HepG2 (cell line): ENCODE data around the gene PTPN22. TPM values are rescaled to one million over a fixed set of nuclear protein-coding genes. Genes with fewer than 3 reads are reported as not detected.

Experiments used
- ATAC-seq: fragments of 200-7000 bp; cut with Tn5 transposase; 3 replicates; pipeline ENCODE4 v1.9.1; 2020; ENCODE audit warnings: mild to moderate bottlenecking, moderate library complexity
- BruUV-seq: library from RNA; stranded (reverse); fragments of 400-500 nt; replicated peaks from 2 replicates; lab custom pipeline; 2021; lab: Mats Ljungman, UMichigan
- CTCF ChIA-PET: fragments of 300-600 bp; formaldehyde crosslinking; extraction: SDS; loops from one replicate; lab custom pipeline; 2021; ENCODE audit warnings: low total read pairs, inconsistent platforms, low intra/inter-chr PET ratio; lab: Yijun Ruan, JAX
- POLR2A ChIA-PET: fragments of 350-600 bp; sonication (Branson Sonifier 250); formaldehyde crosslinking; loops from one replicate; lab custom pipeline; 2020; ENCODE audit warnings: antibody characterized with exemption, inconsistent platforms; lab: Yijun Ruan, JAX
- DNase-seq: peaks from one replicate; pipeline ENCODE4 v3.0.0-alpha.2; 2015; ENCODE audit warnings: low spot score
- FAIRE-seq: peaks from 3 replicates; lab custom pipeline; 2011; peaks lifted over from hg19 to GRCh38; lab: Jason Lieb, UNC
- H2AFZ ChIP-seq: one replicate; pipeline ENCODE4 v1.6.1; 2011; ENCODE audit warnings: low read length, inconsistent platforms
- H3K27ac ChIP-seq: fragments of 300-600 bp; 3 replicates; pipeline ENCODE4 v1.8.0; 2011; ENCODE audit warnings: mixed run types, mild to moderate bottlenecking, mixed read lengths, low read length, inconsistent platforms; ENCODE audit not compliant: insufficient read depth; ENCODE audit errors: extremely low read length
- H3K27me3 ChIP-seq, 2 experiments: fragments of 200-600 bp in 1 of 2; 2 replicates in 1 of 2; 3 replicates in 1 of 2; pipeline versions ENCODE4 v1.6.0 to v1.8.0; 2011; ENCODE audit warnings: low read length in 2 of 2, mild to moderate bottlenecking in 2 of 2, moderate library complexity in 2 of 2, inconsistent platforms in 1 of 2; ENCODE audit not compliant: insufficient read depth in 2 of 2, control insufficient read depth in 1 of 2
- H3K36me3 ChIP-seq, 2 experiments: fragments of 200-600 bp in 1 of 2; replicated peaks in 1 of 2; 2 replicates in 1 of 2; 3 replicates in 1 of 2; pipeline versions ENCODE4 v1.5.1 to v1.8.0; 2011; ENCODE audit warnings: low read length in 2 of 2, inconsistent platforms in 1 of 2; ENCODE audit not compliant: insufficient read depth in 2 of 2, control insufficient read depth in 1 of 2
- H3K4me1 ChIP-seq: 2 replicates; pipeline ENCODE4 v1.5.1; 2012; ENCODE audit warnings: low read length, inconsistent platforms; ENCODE audit not compliant: insufficient read depth
- H3K4me2 ChIP-seq: 2 replicates; pipeline ENCODE4 v1.6.0; 2011; ENCODE audit warnings: low read depth, low read length, inconsistent platforms
- H3K4me3 ChIP-seq, 3 experiments: fragments of 200-600 bp in 1 of 3; sonication (generic), shearing (Covaris generic) in 1 of 3; replicated peaks in 1 of 3; 2 replicates each; pipeline ENCODE4 v1.5.1; 2011 to 2016; ENCODE audit warnings: low read length in 3 of 3, inconsistent platforms in 2 of 3, low read depth in 2 of 3, mild to moderate bottlenecking in 2 of 3, control low read depth in 1 of 3, mixed read lengths in 1 of 3; ENCODE audit not compliant: insufficient read depth in 1 of 3
- H3K79me2 ChIP-seq: one replicate; pipeline ENCODE4 v1.6.1; 2011; ENCODE audit warnings: low read length, inconsistent platforms; ENCODE audit not compliant: insufficient read depth
- H3K9ac ChIP-seq: 2 replicates; pipeline ENCODE4 v1.6.0; 2011; ENCODE audit warnings: mild to moderate bottlenecking, low read depth, low read length, inconsistent platforms; ENCODE audit not compliant: insufficient read depth
- H3K9me3 ChIP-seq: 2 replicates; pipeline ENCODE4 v1.5.1; 2012; ENCODE audit warnings: mild to moderate bottlenecking, low read length
- H4K20me1 ChIP-seq: 2 replicates; pipeline ENCODE4 v1.6.0; 2011; ENCODE audit warnings: inconsistent platforms, mild to moderate bottlenecking, low read length, moderate library complexity; ENCODE audit not compliant: insufficient read depth
- CC2D1A ChIP-seq: sonication (generic); formaldehyde crosslinking; IDR thresholded peaks from 2 replicates; pipeline ENCODE4 v1.8.1; 2023; ENCODE audit warnings: mild to moderate bottlenecking, missing genetic modification reagents
- EZH2 ChIP-seq: conservative IDR thresholded peaks from 2 replicates; pipeline ENCODE4 v1.6.1; 2012; ENCODE audit warnings: mild to moderate bottlenecking, low read depth, low read length, moderate library complexity
- ISL2 ChIP-seq: sonication (generic); formaldehyde crosslinking; IDR thresholded peaks from 2 replicates; pipeline ENCODE4 v1.5.0; 2020; ENCODE audit warnings: missing genetic modification reagents
- KLF11 ChIP-seq: IDR thresholded peaks from 2 replicates; pipeline ENCODE4 v1.6.1; 2016; ENCODE audit warnings: missing compliant biosample characterization
- MAFF ChIP-seq: IDR thresholded peaks from 2 replicates; pipeline ENCODE4 v1.6.1; 2011; ENCODE audit warnings: low read depth, low read length, improper control_type of control experiment
- MAFK ChIP-seq, 2 experiments: IDR thresholded peaks in 1 of 2; conservative IDR thresholded peaks in 1 of 2; 2 replicates each; pipeline ENCODE4 v1.6.1; 2011; ENCODE audit warnings: improper control_type of control experiment in 2 of 2, low read length in 2 of 2
- MED1 ChIP-seq: sonication (generic); formaldehyde crosslinking; IDR thresholded peaks from 2 replicates; pipeline ENCODE4 v1.4.0; 2020; ENCODE audit warnings: missing genetic modification reagents
- NFE2L2 ChIP-seq: fragments of 150-350 bp; IDR thresholded peaks from 2 replicates; pipeline ENCODE4 v1.6.1; 2014; ENCODE audit warnings: low read length
- SYNCRIP ChIP-seq: fragments of 200-400 bp; formaldehyde crosslinking; IDR thresholded peaks from 2 replicates; pipeline ENCODE4 v1.6.1; 2018; ENCODE audit warnings: mild to moderate bottlenecking, low read depth, low read length; ENCODE audit not compliant: insufficient read depth
- TCF12 ChIP-seq, 2 experiments: fragments of 450-650 bp in 1 of 2; sonication (generic) in 1 of 2; formaldehyde crosslinking in 1 of 2; IDR thresholded peaks; 2 replicates each; pipeline versions ENCODE4 v1.6.1 to v1.8.0; 2017 to 2022; ENCODE audit warnings: antibody characterized with exemption in 1 of 2, mild to moderate bottlenecking in 1 of 2, missing genetic modification reagents in 1 of 2, moderate library complexity in 1 of 2
- ZNF33A ChIP-seq: sonication (generic); formaldehyde crosslinking; IDR thresholded peaks from 2 replicates; pipeline ENCODE4 v1.5.1; 2020; ENCODE audit warnings: missing genetic modification reagents, mild to moderate bottlenecking, moderate library complexity, borderline replicate concordance
- ZNF354B ChIP-seq: sonication (generic); formaldehyde crosslinking; IDR thresholded peaks from 2 replicates; pipeline ENCODE4 v1.8.0; 2022; ENCODE audit warnings: mild to moderate bottlenecking, missing genetic modification reagents
- ZNF605 ChIP-seq: sonication (generic); formaldehyde crosslinking; IDR thresholded peaks from 2 replicates; pipeline ENCODE4 v1.8.0; 2022; ENCODE audit warnings: mild to moderate bottlenecking, missing genetic modification reagents
- ZNF678 ChIP-seq: sonication (generic); formaldehyde crosslinking; IDR thresholded peaks from 2 replicates; pipeline ENCODE4 v1.4.0; 2020; ENCODE audit warnings: mild to moderate bottlenecking, missing genetic modification reagents
- ZNF75D ChIP-seq: sonication (generic); formaldehyde crosslinking; IDR thresholded peaks from 2 replicates; pipeline ENCODE4 v1.8.1; 2023; ENCODE audit warnings: missing genetic modification reagents, mild to moderate bottlenecking, borderline replicate concordance
- ZSCAN29 ChIP-seq: sonication (generic); formaldehyde crosslinking; conservative IDR thresholded peaks from 2 replicates; pipeline ENCODE4 v1.4.0; 2020; ENCODE audit warnings: mild to moderate bottlenecking, missing genetic modification reagents
- WGBS: methylation state at CpG from one replicate; pipeline ENCODE4 v1.1.6; 2017; ENCODE audit warnings: low lambda C conversion rate; 5-methylcytosine and 5-hydroxymethylcytosine counted together
- in situ Hi-C: cut with HindIII; loops from 2 replicates; pipeline ENCODE4 v1.10.0; 2017; ENCODE audit warnings: low pct_unique_long_range_greater_than_20kb; ENCODE audit not compliant: extremely low pct_ligation_motif_present
- intact Hi-C: fragments of 100-400 bp; cut with micrococcal nuclease; formaldehyde crosslinking; loops from one replicate; pipeline ENCODE4 v1.10.0; 2022; ENCODE audit not compliant: unreplicated experiment
- polyA plus RNA-seq, 8 experiments: library from polyadenylated mRNA; depleted of rRNA in 3 of 8; stranded (reverse) in 7 of 8; unstranded in 1 of 8; fragments of >200 nt; fragmentation: Illumina TruSeq in 4 of 8; extraction: Trizol in 4 of 8; gene quantifications; 2 replicates each; pipeline versions ENCODE4 v1.2.1 to v1.2.3, GENCODE V29; 2011 to 2016; ENCODE audit warnings: low read depth in 4 of 8, missing spikeins in 1 of 8, mixed read lengths in 1 of 8; ENCODE audit not compliant: insufficient read depth in 1 of 8
- total RNA-seq, 5 experiments: library from RNA; depleted of rRNA; stranded (reverse); fragments of >200 nt; fragmentation: Illumina TruSeq; extraction: Trizol; gene quantifications; 2 replicates each; pipeline ENCODE4 v1.2.3, GENCODE V29; 2016; ENCODE audit warnings: low read depth in 1 of 5

PTPN22 gene
- total and polyA plus RNA-seq, 2 of the 13 experiments (the other 11 are each of a cell fraction or from before 2014, with no cell fraction given), result not detected

DNA sequence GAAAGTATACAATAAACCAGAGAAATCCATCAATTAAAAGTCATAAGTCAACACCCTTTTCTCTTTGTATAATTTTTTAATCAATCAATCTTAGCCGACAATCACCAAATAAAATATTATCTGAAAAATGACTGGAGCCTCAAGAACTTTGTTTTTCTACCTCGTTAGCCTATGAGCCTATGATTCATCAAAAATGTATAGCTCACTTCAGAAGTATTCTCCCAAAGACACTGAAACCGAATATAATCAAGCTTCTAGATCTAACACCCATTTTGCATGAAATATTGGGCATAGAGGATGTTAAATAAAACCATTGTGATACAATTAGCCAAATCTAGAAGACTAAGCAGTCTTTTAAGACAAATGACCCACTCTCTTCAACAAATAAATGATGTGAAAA lies 41.5 kb downstream of the PTPN22 start:
- H3K4me2 ChIP-seq, result no peak overlapping the region
- H3K27me3 ChIP-seq, result no peaks in the 10 kb centered on the region
- POLR2A ChIA-PET, result no interaction called here
- no peak overlapping the region for H2AFZ ChIP-seq
- H3K27ac ChIP-seq, result no peak overlapping the region
- no peaks in the 10 kb centered on the region for H3K4me1 ChIP-seq
- DNase-seq (no peak), FAIRE-seq (no peak), ATAC-seq (no peak)
- TF ChIP-seq MED1 (CRISPR knock-in tag) (no peak), CC2D1A (CRISPR knock-in tag) (no peak), SYNCRIP (no peak), ZSCAN29 (CRISPR knock-in tag) (no peak), TCF12 (IDR thresholded peaks at IDR 0.05) (no peak), TCF12 (CRISPR knock-in tag; IDR thresholded peaks at IDR 0.05) (no peak), ZNF678 (CRISPR knock-in tag) (no peak), KLF11 (no peak), ISL2 (CRISPR knock-in tag) (no peak), ZNF354B (CRISPR knock-in tag) (no peak)
- CTCF ChIA-PET, result no interaction called here
- H3K36me3 ChIP-seq, result no peaks in the 10 kb centered on the region
- intact Hi-C loops, result loop anchor here (10.0 kb wide), 1 partner anchor 455 kb away; no protein-coding TSS in a partner anchor
- H3K79me2 ChIP-seq, result no peaks in the 10 kb centered on the region
- H3K4me3 ChIP-seq, result no peak overlapping the region
- no peak overlapping the region for H3K9ac ChIP-seq
- BruUV-seq, result no TSS peak
- no peaks in the 10 kb centered on the region for H3K9me3 ChIP-seq
- no peaks in the 10 kb centered on the region for H4K20me1 ChIP-seq
- in situ Hi-C loops, result loop anchor here (25.0 kb wide), 1 partner anchor 457 kb away; no protein-coding TSS in a partner anchor
- 28% methylated on average over 3 of the region's 3 CpGs for WGBS

- ChIA-PET CTCF (no interaction called here), POLR2A (no interaction called here)
- Histone ChIP-seq H3K4me2 (no peak overlapping the region), H3K36me3 (no peaks in the 10 kb centered on the region), H3K79me2 (no peaks in the 10 kb centered on the region), H3K4me1 (no peaks in the 10 kb centered on the region), H3K9ac (no peak overlapping the region), H4K20me1 (no peaks in the 10 kb centered on the region), H3K27ac (no peak overlapping the region), H3K4me3 (no peak overlapping the region)
- intact Hi-C loops, result no loop called here
- no peak for ATAC-seq
- 8% methylated on average over 1 of the region's 1 CpG for WGBS
- no peak for FAIRE-seq
- TF ChIP-seq ZNF75D (CRISPR knock-in tag) (no peak), ZNF33A (CRISPR knock-in tag) (no peak), MAFK (conservative IDR thresholded peaks at IDR 0.05 in 1 of 2, IDR thresholded peaks at IDR 0.05 in 1 of 2; ENCODE audit: low read length in 2 of 2) (peak; percentile 30 to 71; a peak in 2 of 4 replicates), MAFF (peak; percentile 29; the same call in 1 of the 2 replicates), EZH2 (no peak), NFE2L2 (no peak), ZNF605 (CRISPR knock-in tag) (no peak)
- TF ChIP-seq, all 625 proteins: peak for 2
- Histone ChIP-seq H3K27me3 (no peaks in the 10 kb centered on the region), H3K9me3 (no peaks in the 10 kb centered on the region), H2AFZ (no peak overlapping the region)
- in situ Hi-C loops, result no loop called here
- BruUV-seq, result no TSS peak
- DNase-seq, result no peak
Observed at GRCh38 chr1:113821916-113822315, 49.6 kb downstream of the PTPN22 start.
